Colon (tissue), 2 donors: Measurements from ENCODE around the gene HOXA11.

Experiments used
- FAIRE-seq: peaks from 2 replicates; lab custom pipeline; 2012; peaks lifted over from hg19 to GRCh38; lab: Jason Lieb, UNC
- donor health status: control.
- donor health status: control.

Gene HOXA11

GRCh38 chr7:27180431-27181420 lies 4.3 kb downstream of the HOXA11 start:
- FAIRE-seq = no peak

GRCh38 chr7:27179503-27180430 lies 5.3 kb downstream of the HOXA11 start:
- no peak for FAIRE-seq

DNA sequence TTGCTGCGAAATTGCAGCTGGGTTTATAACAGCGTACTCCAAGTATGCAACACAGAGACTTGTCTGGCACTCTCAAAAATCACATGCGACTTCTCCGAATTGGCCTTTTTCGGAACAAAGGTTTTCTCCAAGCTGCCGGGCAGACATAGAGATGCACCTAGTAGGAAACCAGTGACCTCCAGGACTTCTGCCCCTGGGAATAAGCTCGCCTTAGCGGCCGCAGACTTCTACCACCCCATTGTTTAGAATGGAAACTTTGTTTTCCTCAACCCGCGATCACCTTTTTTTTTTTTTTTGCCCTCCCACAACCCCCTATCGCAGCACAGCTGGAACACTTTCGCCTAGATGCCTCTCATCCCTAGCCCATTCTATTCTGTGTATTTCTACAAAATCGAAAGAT lies 6.0 kb downstream of the HOXA11 start:
- FAIRE-seq = no peak

- FAIRE-seq = no peak
Measured at GRCh38 chr7:27178366-27178765, 6.7 kb downstream of the HOXA11 start.

GRCh38 chr7:27177795-27178320 lies 7.2 kb downstream of the HOXA11 start:
- no peak for FAIRE-seq

- no peak for FAIRE-seq
Measured at GRCh38 chr7:27176962-27177794, 7.9 kb downstream of the HOXA11 start.

- no peak for FAIRE-seq
Measured at GRCh38 chr7:27176524-27176845, 8.5 kb downstream of the HOXA11 start.

GRCh38 chr7:27175626-27176523 lies 9.2 kb downstream of the HOXA11 start:
- no peak for FAIRE-seq

DNA sequence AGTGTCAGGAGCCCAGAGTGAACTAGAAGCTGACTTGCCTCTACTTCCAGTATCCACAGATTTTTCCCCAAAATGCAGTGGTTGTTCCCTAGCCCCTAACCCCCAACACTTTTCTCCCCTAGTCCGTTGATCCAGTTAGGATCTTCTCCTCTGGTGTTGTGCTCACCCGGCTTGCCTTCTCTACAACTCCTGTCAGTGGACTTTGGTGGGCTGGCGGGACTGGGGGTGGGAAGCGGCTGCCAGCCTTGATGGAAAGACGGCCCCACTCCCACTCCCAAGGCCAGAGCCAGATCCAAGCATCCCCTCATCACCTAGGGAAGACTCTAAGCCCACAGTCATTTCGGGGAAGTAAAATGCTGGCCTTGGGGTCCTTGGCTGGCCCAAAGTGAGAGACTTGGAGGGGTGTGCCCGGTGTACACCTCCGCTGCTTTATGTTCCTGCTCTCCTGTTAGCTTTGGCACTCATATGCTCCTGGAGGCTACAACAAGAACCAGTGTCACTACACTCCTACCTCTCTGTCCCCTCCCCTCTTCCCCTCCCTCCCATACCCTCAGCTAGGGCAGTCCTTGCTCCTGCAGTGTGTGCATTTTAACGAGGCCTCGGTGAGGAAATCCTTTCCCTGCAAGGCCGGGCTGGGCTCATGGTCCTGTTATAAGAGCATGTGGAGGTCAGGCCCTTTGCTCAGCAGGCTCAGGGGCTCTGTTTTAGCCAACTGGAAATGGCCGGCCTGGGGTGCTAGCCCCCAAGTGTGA lies 10.0 kb downstream of the HOXA11 start:
- no peak for FAIRE-seq

- FAIRE-seq = no peak
Measured at GRCh38 chr7:27173956-27174873, 10.8 kb downstream of the HOXA11 start, which contains the start of gene HOXA10. HOXA10 (minus strand) TSS chr7:27174320; CDS start chr7:27174306, 14 bp downstream.

GRCh38 chr7:27173511-27173955 lies 11.5 kb downstream of the HOXA11 start:
- no peak for FAIRE-seq

DNA sequence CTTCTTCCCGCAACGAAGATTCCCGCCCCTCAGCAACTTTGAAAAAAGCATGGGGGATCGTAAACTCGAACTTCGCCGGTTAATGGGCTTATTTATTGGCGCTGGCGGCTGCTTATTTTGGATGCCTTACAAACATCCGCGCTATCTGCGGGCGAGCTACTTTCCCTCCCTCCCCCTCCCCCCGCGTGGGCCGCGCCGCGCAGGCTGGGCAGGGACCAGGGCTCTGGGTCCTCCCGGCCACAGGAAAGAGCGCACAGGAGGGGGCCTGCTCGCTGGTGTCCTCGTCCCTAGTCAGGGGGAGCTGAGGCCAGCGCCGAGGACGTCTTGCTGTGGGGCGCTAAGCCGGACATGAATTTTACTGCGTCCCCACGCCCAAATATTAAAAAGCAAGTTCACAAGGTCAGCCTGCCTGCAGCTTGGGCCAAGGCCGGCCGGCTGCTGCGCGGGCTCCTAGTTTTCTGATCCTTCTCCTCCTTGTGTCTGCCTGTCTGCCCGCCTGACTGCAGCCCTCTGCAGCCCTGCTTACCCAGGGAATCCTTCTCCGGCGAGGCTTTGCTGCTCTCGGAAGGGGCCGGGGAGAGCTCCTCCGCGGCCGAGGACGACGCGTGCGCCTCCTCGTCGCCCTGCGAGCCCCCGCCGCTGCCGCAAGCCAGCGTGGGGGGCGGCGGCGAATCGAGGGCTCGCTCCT lies 12.1 kb downstream of the HOXA11 start:
- no peak for FAIRE-seq

- no peak for FAIRE-seq
Measured at GRCh38 chr7:27172315-27172774, 12.7 kb downstream of the HOXA11 start.

DNA sequence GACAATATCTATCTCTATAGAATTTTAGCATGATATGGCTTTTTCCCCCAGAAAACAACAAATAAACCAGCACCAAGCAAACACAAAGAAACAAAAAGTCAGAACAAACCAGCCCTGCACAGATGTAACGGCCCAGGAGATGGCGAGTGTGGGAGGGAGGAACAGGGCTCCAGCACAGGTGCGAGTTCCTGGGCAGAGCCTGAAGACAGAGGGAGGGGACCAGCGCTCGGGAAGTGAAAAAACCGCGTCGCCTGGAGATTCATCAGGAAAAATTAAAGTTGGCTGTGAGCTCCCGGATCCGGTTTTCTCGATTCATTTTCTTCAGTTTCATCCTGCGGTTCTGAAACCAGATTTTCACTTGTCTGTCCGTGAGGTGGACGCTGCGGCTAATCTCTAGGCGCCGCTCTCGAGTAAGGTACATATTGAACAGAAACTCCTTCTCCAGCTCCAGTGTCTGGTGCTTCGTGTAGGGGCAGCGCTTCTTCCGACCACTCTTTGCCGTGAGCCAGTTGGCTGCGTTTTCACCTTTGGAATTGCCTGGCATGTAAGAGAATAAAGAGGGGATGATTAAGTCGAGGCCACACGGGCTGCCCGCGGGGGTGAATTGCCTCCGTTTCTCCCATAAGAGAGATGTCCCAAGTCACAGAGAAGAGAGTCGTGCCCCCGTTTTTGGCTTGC lies 13.3 kb downstream of the HOXA11 start:
- no peak for FAIRE-seq

- no peak for FAIRE-seq
Measured at GRCh38 chr7:27171325-27171636, 13.8 kb downstream of the HOXA11 start.

GRCh38 chr7:27170426-27171324 lies 14.4 kb downstream of the HOXA11 start:
- no peak for FAIRE-seq
